Mesendoderm (in vitro differentiated cells): ENCODE results near the gene LRFN3.
"Not testable (repeated sequence)": the region's sequence is repeated elsewhere in the genome, so short reads cannot be mapped to it uniquely, and the experiment has no call there.

ENCODE experiments used
- DNase-seq: peaks from one replicate; pipeline ENCODE4 v3.0.0; 2013
- H2AK5ac ChIP-seq: 2 replicates; pipeline ENCODE4 v1.6.1; 2013; ENCODE audit warnings: low read length, inconsistent platforms
- H2BK120ac ChIP-seq: 2 replicates; pipeline ENCODE4 v1.6.1; 2013; ENCODE audit warnings: low read depth, mild to moderate bottlenecking, low read length, moderate library complexity, mixed read lengths
- H2BK15ac ChIP-seq: replicated peaks from 2 replicates; pipeline ENCODE4 v1.6.1; 2013; ENCODE audit warnings: low read depth, mild to moderate bottlenecking, moderate library complexity
- H2BK5ac ChIP-seq: 2 replicates; pipeline ENCODE4 v1.6.1; 2013; ENCODE audit warnings: low read length, inconsistent platforms
- H3K18ac ChIP-seq: 2 replicates; pipeline ENCODE4 v1.6.1; 2013; ENCODE audit warnings: mild to moderate bottlenecking, low read length, mixed read lengths
- H3K23ac ChIP-seq: one replicate; pipeline ENCODE4 v1.6.1; 2013; ENCODE audit warnings: low read length
- H3K27ac ChIP-seq: 2 replicates; pipeline ENCODE4 v1.5.1; 2013; ENCODE audit warnings: low read depth, mild to moderate bottlenecking, inconsistent platforms, low read length, moderate library complexity
- H3K27me3 ChIP-seq: 2 replicates; pipeline ENCODE4 v1.6.1; 2013; ENCODE audit warnings: low read length, control low read depth, mild to moderate bottlenecking, inconsistent platforms; ENCODE audit not compliant: insufficient read depth, poor library complexity
- H3K36me3 ChIP-seq: 2 replicates; pipeline ENCODE4 v1.6.1; 2013; ENCODE audit warnings: low read length, inconsistent platforms; ENCODE audit not compliant: control insufficient read depth, insufficient read depth
- H3K4ac ChIP-seq: one replicate; pipeline ENCODE4 v1.6.1; 2013; ENCODE audit warnings: low read depth, mild to moderate bottlenecking, low read length, moderate library complexity
- H3K4me1 ChIP-seq: 2 replicates; pipeline ENCODE4 v1.6.1; 2013; ENCODE audit warnings: low read depth, low read length, inconsistent platforms; ENCODE audit not compliant: control insufficient read depth
- H3K4me2 ChIP-seq: 2 replicates; pipeline ENCODE4 v1.6.1; 2013; ENCODE audit warnings: low read length
- H3K4me3 ChIP-seq: 2 replicates; pipeline ENCODE4 v1.5.1; 2013; ENCODE audit warnings: mild to moderate bottlenecking, low read length
- H3K56ac ChIP-seq: one replicate; pipeline ENCODE4 v1.6.1; 2013; ENCODE audit warnings: low read length
- H3K79me1 ChIP-seq: 2 replicates; pipeline ENCODE4 v1.6.1; 2013; ENCODE audit warnings: low read length, inconsistent platforms
- H3K79me2 ChIP-seq: 2 replicates; pipeline ENCODE4 v1.6.1; 2013; ENCODE audit warnings: mild to moderate bottlenecking, low read length; ENCODE audit not compliant: control insufficient read depth, insufficient read depth
- H3K9ac ChIP-seq: 2 replicates; pipeline ENCODE4 v1.6.1; 2013; ENCODE audit warnings: low read length, inconsistent platforms
- H4K5ac ChIP-seq: one replicate; pipeline ENCODE4 v1.6.1; 2013; ENCODE audit warnings: low read length
- H4K8ac ChIP-seq: one replicate; pipeline ENCODE4 v1.6.1; 2013; ENCODE audit warnings: low read depth, mild to moderate bottlenecking, control low read depth, low read length, moderate library complexity
- WGBS: extraction: QIAGEN DNeasy Blood & Tissue Kit; methylation state at CpG from one replicate; pipeline ENCODE4 v1.1.7; 2013; ENCODE audit warnings: low lambda C conversion rate, missing lambda C conversion rate; ENCODE audit not compliant: insufficient coverage; ENCODE audit errors: extremely low coverage; 5-methylcytosine and 5-hydroxymethylcytosine counted together

The LRFN3 gene

GRCh38 chr19:35955881-35956634 lies 19.9 kb downstream of the LRFN3 start:
- Histone ChIP-seq H3K27ac (no peak overlapping the region), H3K56ac (no peak overlapping the region), H2BK15ac (no peak overlapping the region), H4K5ac (no peak overlapping the region), H3K9ac (no peak overlapping the region), H3K4me2 (no peak overlapping the region), H3K4me1 (no peaks in the 10 kb centered on the region), H2AK5ac (no peak overlapping the region), H3K4me3 (no peak overlapping the region), H3K27me3 (peaks cover 21% of the 10 kb centered on the region), H3K4ac (no peak overlapping the region), H3K23ac (no peak overlapping the region), H3K79me1 (no peaks in the 10 kb centered on the region), H3K18ac (no peak overlapping the region), H3K36me3 (no peaks in the 10 kb centered on the region), H2BK5ac (no peak overlapping the region), H2BK120ac (no peak overlapping the region), H4K8ac (no peak overlapping the region), H3K79me2 (no peaks in the 10 kb centered on the region)
- DNase-seq, result no peak
- no CpG with 5 or more reads among the region's 6 CpGs for WGBS

GRCh38 chr19:35957411-35957810 lies 21.2 kb downstream of the LRFN3 start:
- H3K27ac ChIP-seq, H4K8ac ChIP-seq, H3K4me1 ChIP-seq, H2BK5ac ChIP-seq, DNase-seq, H3K36me3 ChIP-seq, H3K4me2 ChIP-seq, H3K79me2 ChIP-seq, H4K5ac ChIP-seq, H3K56ac ChIP-seq, H3K9ac ChIP-seq, H3K4ac ChIP-seq, H2AK5ac ChIP-seq, H3K23ac ChIP-seq, H3K18ac ChIP-seq, H2BK15ac ChIP-seq, H3K79me1 ChIP-seq, H3K4me3 ChIP-seq, H2BK120ac ChIP-seq: not testable (repeated sequence)
- H3K27me3 ChIP-seq, result peaks cover 21% of the 10 kb centered on the region
- no CpG with 5 or more reads among the region's 8 CpGs for WGBS

GRCh38 chr19:35958660-35959039 lies 22.5 kb downstream of the LRFN3 start:
- no CpG with 5 or more reads among the region's 15 CpGs for WGBS
- Histone ChIP-seq H3K4me3 (no peak overlapping the region), H3K36me3 (no peaks in the 10 kb centered on the region), H2BK120ac (no peak overlapping the region), H3K27ac (no peak overlapping the region), H3K4me2 (no peak overlapping the region), H4K8ac (no peak overlapping the region), H2AK5ac (no peak overlapping the region), H3K27me3 (peaks cover 21% of the 10 kb centered on the region), H3K4me1 (no peaks in the 10 kb centered on the region), H3K56ac (no peak overlapping the region), H3K23ac (no peak overlapping the region), H3K79me2 (no peaks in the 10 kb centered on the region), H3K18ac (no peak overlapping the region), H4K5ac (no peak overlapping the region), H2BK5ac (no peak overlapping the region), H3K9ac (no peak overlapping the region), H3K4ac (no peak overlapping the region), H2BK15ac (no peak overlapping the region), H3K79me1 (no peaks in the 10 kb centered on the region)
- DNase-seq, result no peak

GRCh38 chr19:35959040-35959967 lies 23.1 kb downstream of the LRFN3 start:
- H3K4me1 ChIP-seq, result no peaks in the 10 kb centered on the region
- no peaks in the 10 kb centered on the region for H3K36me3 ChIP-seq
- no peak overlapping the region for H4K8ac ChIP-seq
- no peak overlapping the region for H2BK5ac ChIP-seq
- WGBS, result no CpG with 5 or more reads among the region's 97 CpGs
- H2BK15ac ChIP-seq, result no peak overlapping the region
- H2BK120ac ChIP-seq, result no peak overlapping the region
- H2AK5ac ChIP-seq, result no peak overlapping the region
- no peak overlapping the region for H4K5ac ChIP-seq
- no peak overlapping the region for H3K4me2 ChIP-seq
- no peaks in the 10 kb centered on the region for H3K79me2 ChIP-seq
- H3K56ac ChIP-seq, result no peak overlapping the region
- no peak overlapping the region for H3K27ac ChIP-seq
- H3K4me3 ChIP-seq, result no peak overlapping the region
- no peaks in the 10 kb centered on the region for H3K79me1 ChIP-seq
- H3K27me3 ChIP-seq, result peaks cover 21% of the 10 kb centered on the region
- DNase-seq, result no peak
- H3K18ac ChIP-seq, result no peak overlapping the region
- no peak overlapping the region for H3K4ac ChIP-seq
- no peak overlapping the region for H3K9ac ChIP-seq
- no peak overlapping the region for H3K23ac ChIP-seq

GRCh38 chr19:35959968-35960320 lies 23.8 kb downstream of the LRFN3 start:
- Histone ChIP-seq H4K8ac (no peak overlapping the region), H3K4me3 (no peak overlapping the region), H3K79me1 (no peaks in the 10 kb centered on the region), H2BK15ac (no peak overlapping the region), H3K36me3 (no peaks in the 10 kb centered on the region), H3K4me1 (no peaks in the 10 kb centered on the region), H2AK5ac (no peak overlapping the region), H3K27ac (no peak overlapping the region), H2BK120ac (no peak overlapping the region), H3K4ac (no peak overlapping the region), H3K23ac (no peak overlapping the region), H3K27me3 (peaks cover 21% of the 10 kb centered on the region), H3K79me2 (no peaks in the 10 kb centered on the region), H3K56ac (no peak overlapping the region), H4K5ac (no peak overlapping the region), H3K18ac (no peak overlapping the region), H3K9ac (no peak overlapping the region), H3K4me2 (no peak overlapping the region), H2BK5ac (no peak overlapping the region)
- DNase-seq, result no peak
- WGBS, result no CpG with 5 or more reads among the region's 20 CpGs
